B cell (primary cell): Measurements from ENCODE around the gene GSTP1. TPM values are rescaled to one million over a fixed set of nuclear protein-coding genes. Genes with fewer than 3 reads are reported as not detected.
"Not testable (repeated sequence)": the region's sequence is repeated elsewhere in the genome, so short reads cannot be mapped to it uniquely, and the experiment has no call there.

Source experiments
- ATAC-seq: fragments of 200-7000 bp; cut with Tn5 transposase; one replicate; pipeline ENCODE4 v1.10.0; 2021; ENCODE audit warnings: low read depth, mild to moderate bottlenecking, moderate number of reproducible peaks, moderate library complexity
- CTCF ChIA-PET: fragments of 350-600 bp; sonication (Branson Sonifier 250); formaldehyde crosslinking; loops from one replicate; lab custom pipeline; 2021; ENCODE audit warnings: antibody characterized with exemption, inconsistent platforms; lab: Charles Lee
- POLR2A ChIA-PET: fragments of 350-600 bp; sonication (Branson Sonifier 250); formaldehyde crosslinking; loops from one replicate; lab custom pipeline; 2021; ENCODE audit warnings: antibody characterized with exemption; lab: Charles Lee
- DNase-seq: peaks from one replicate; pipeline ENCODE4 v3.0.0; 2013
- H2AFZ ChIP-seq: 2 replicates; pipeline ENCODE4 v1.6.1; 2012; ENCODE audit warnings: mild to moderate bottlenecking, low read depth, low read length; ENCODE audit not compliant: insufficient read depth, poor library complexity, severe bottlenecking
- H3K27ac ChIP-seq, 2 donors: 1 replicate in 1 of 2; 2 replicates in 1 of 2; pipeline ENCODE4 v1.5.1; 2012 to 2013; ENCODE audit warnings: low read length in 2 of 2, mild to moderate bottlenecking in 2 of 2, moderate library complexity in 1 of 2
- H3K27me3 ChIP-seq, 4 experiments: fragments of 200-600 bp in 1 of 4; sonication (generic) in 1 of 4; replicated peaks in 1 of 4; 1 replicate in 2 of 4; 2 replicates in 2 of 4; pipeline versions ENCODE4 v1.6.1 to v1.7.0; 2013 to 2016; ENCODE audit warnings: low read length in 3 of 4, mild to moderate bottlenecking in 2 of 4, mixed read lengths in 1 of 4, moderate library complexity in 1 of 4; ENCODE audit not compliant: insufficient read depth in 4 of 4, control insufficient read depth in 3 of 4; ENCODE audit errors: control extremely low read depth in 1 of 4
- H3K36me3 ChIP-seq, 2 experiments: replicated peaks in 1 of 2; 1 replicate in 1 of 2; 2 replicates in 1 of 2; pipeline versions ENCODE4 v1.6.1 to v1.7.1; 2013; ENCODE audit warnings: low read length in 1 of 2; ENCODE audit not compliant: insufficient read depth in 2 of 2, control insufficient read depth in 1 of 2; ENCODE audit errors: control extremely low read depth in 1 of 2, extremely low read depth in 1 of 2
- H3K4me1 ChIP-seq, 2 donors: fragments of 200-600 bp in 1 of 2; sonication (generic) in 1 of 2; 1 replicate in 1 of 2; 2 replicates in 1 of 2; pipeline versions ENCODE4 v1.5.1 to v1.6.1; 2013 to 2017; ENCODE audit warnings: low read length in 2 of 2; ENCODE audit not compliant: control insufficient read depth in 2 of 2, insufficient read depth in 2 of 2
- H3K4me2 ChIP-seq: replicated peaks from 2 replicates; pipeline ENCODE3; 2012; ENCODE audit warnings: mild to moderate bottlenecking, low read depth, low read length; ENCODE audit not compliant: poor library complexity, severe bottlenecking
- H3K4me3 ChIP-seq, 5 experiments: fragments of 200-600 bp in 1 of 5; sonication (generic) in 1 of 5; 1 replicate in 3 of 5; 2 replicates in 2 of 5; pipeline versions ENCODE4 v1.5.1 to v1.7.0; 2011 to 2016; ENCODE audit warnings: low read length in 4 of 5, mild to moderate bottlenecking in 4 of 5, low read depth in 2 of 5, control low read depth in 1 of 5, moderate library complexity in 1 of 5; ENCODE audit not compliant: insufficient read depth in 1 of 5; ENCODE audit errors: control extremely low read depth in 1 of 5, extremely low read depth in 1 of 5
- H3K79me2 ChIP-seq: fragments of 200-600 bp; sonication (generic); one replicate; pipeline ENCODE4 v1.6.0; 2016; ENCODE audit warnings: low read length; ENCODE audit not compliant: control insufficient read depth, insufficient read depth
- H3K9ac ChIP-seq: fragments of 200-600 bp; sonication (generic); 2 replicates; pipeline ENCODE4 v1.6.1; 2017; ENCODE audit warnings: mild to moderate bottlenecking, low read length, moderate library complexity
- H3K9me3 ChIP-seq, 3 donors: one replicate each; pipeline versions ENCODE4 v1.6.1 to v1.7.1; 2013; ENCODE audit warnings: low read length in 2 of 3; ENCODE audit not compliant: control insufficient read depth in 2 of 3, insufficient read depth in 1 of 3; ENCODE audit errors: control extremely low read depth in 1 of 3
- H4K20me1 ChIP-seq: 2 replicates; pipeline ENCODE4 v1.6.0; 2012; ENCODE audit warnings: mild to moderate bottlenecking, low read length; ENCODE audit not compliant: insufficient read depth, control insufficient read depth, poor library complexity, severe bottlenecking
- H3K27ac Mint-ChIP-seq: one replicate; pipeline ENCODE4 v1.8.0; 2021; ENCODE audit warnings: mixed read lengths
- H3K27me3 Mint-ChIP-seq: one replicate; pipeline ENCODE4 v1.8.0; 2021; ENCODE audit warnings: mixed read lengths
- H3K4me1 Mint-ChIP-seq: one replicate; pipeline ENCODE4 v1.8.0; 2021; ENCODE audit warnings: mixed read lengths
- H3K4me3 Mint-ChIP-seq: one replicate; pipeline ENCODE4 v1.8.0; 2021; ENCODE audit warnings: mixed read lengths
- H3K9me3 Mint-ChIP-seq: one replicate; pipeline ENCODE4 v1.8.0; 2022; ENCODE audit warnings: mixed read lengths; ENCODE audit not compliant: insufficient read depth
- CTCF ChIP-seq: fragments of 200-600 bp; IDR thresholded peaks from one replicate; pipeline ENCODE4 v1.8.0; 2022; ENCODE audit warnings: antibody characterized with exemption, mild to moderate bottlenecking
- EZH2 ChIP-seq: IDR thresholded peaks from 2 replicates; pipeline ENCODE4 v1.6.1; 2012; ENCODE audit warnings: borderline replicate concordance, low read depth, mild to moderate bottlenecking, moderate library complexity, low read length; ENCODE audit not compliant: insufficient read depth, poor library complexity, severe bottlenecking
- WGBS: methylation state at CpG from one replicate; pipeline ENCODE4 v1.1.5; 2013; ENCODE audit warnings: missing lambda C conversion rate; ENCODE audit not compliant: insufficient coverage; 5-methylcytosine and 5-hydroxymethylcytosine counted together
- intact Hi-C: fragments of 100-400 bp; cut with micrococcal nuclease; formaldehyde crosslinking; loops from one replicate; pipeline ENCODE4 v1.10.0; 2022
- polyA plus RNA-seq: library from polyadenylated mRNA; depleted of rRNA; stranded (reverse); fragments of >200 nt; gene quantifications from 2 replicates; pipeline ENCODE4 v1.2.3, GENCODE V29; 2012
- total RNA-seq, 2 donors: library from RNA; stranded (reverse); fragments of 120-200 nt in 1 of 2; gene quantifications; 1 replicate in 1 of 2; 2 replicates in 1 of 2; pipeline versions ENCODE4 v1.2.3 to v1.2.4, GENCODE V29; 2013 to 2022

GSTP1 gene
- total and polyA plus RNA-seq, 2 donors (not counting 1 experiment from before 2014, with no cell fraction given), result 200 to 313 TPM

- CTCF ChIA-PET, result no interaction called here
- Histone ChIP-seq H3K4me2 (no peak overlapping the region), H3K9ac (no peak overlapping the region), H3K27ac (no peak overlapping the region), H4K20me1 (no peaks in the 10 kb centered on the region), H3K36me3 (no peaks in the 10 kb centered on the region), H3K4me1 (no peaks in the 10 kb centered on the region), H3K4me3 (no peak overlapping the region), H2AFZ (no peak overlapping the region), H3K27me3 (peaks cover 0 to 4% (median 0%) of the 10 kb centered on the region in 4 experiments), H3K79me2 (no peaks in the 10 kb centered on the region), H3K9me3 (peaks cover 0 to under 1% (median 0%) of the 10 kb centered on the region in 3 donors)
- H3K4me3 Mint-ChIP-seq, result no peak overlapping the region
- H3K27me3 Mint-ChIP-seq, result peaks cover 7% of the 10 kb centered on the region
- H3K9me3 Mint-ChIP-seq, result no peaks in the 10 kb centered on the region
- ATAC-seq (no peak), DNase-seq (no peak)
- WGBS, result 86% methylated on average over 6 of the region's 8 CpGs
- no peak overlapping the region for H3K27ac Mint-ChIP-seq
- intact Hi-C loops, result no loop called here
- no peaks in the 10 kb centered on the region for H3K4me1 Mint-ChIP-seq
- POLR2A ChIA-PET, result no interaction called here
- TF ChIP-seq EZH2 (no peak), CTCF (no peak)
Observed at GRCh38 chr11:67545280-67545679, 38.3 kb upstream of the GSTP1 start.

- no CpG with 5 or more reads among the region's 4 CpGs for WGBS
- H4K20me1 ChIP-seq, H3K4me1 Mint-ChIP-seq, DNase-seq, CTCF ChIA-PET, POLR2A ChIA-PET, H3K4me3 Mint-ChIP-seq, H3K27ac ChIP-seq, H3K27ac Mint-ChIP-seq, H3K79me2 ChIP-seq, H3K9ac ChIP-seq, ATAC-seq, H3K4me3 ChIP-seq, H3K27me3 ChIP-seq, H3K36me3 ChIP-seq, intact Hi-C loops, H3K4me2 ChIP-seq, H3K9me3 Mint-ChIP-seq, H2AFZ ChIP-seq, H3K4me1 ChIP-seq: not testable (repeated sequence)
- H3K27me3 Mint-ChIP-seq, result peaks cover 11% of the 10 kb centered on the region
- peaks cover 0 to 11% (median 8%) of the 10 kb centered on the region in 3 donors for H3K9me3 ChIP-seq
Observed at GRCh38 chr11:67548112-67548511, 35.5 kb upstream of the GSTP1 start.
